Measurements from ENCODE around the gene MLC1.

The MLC1 gene

DNA sequence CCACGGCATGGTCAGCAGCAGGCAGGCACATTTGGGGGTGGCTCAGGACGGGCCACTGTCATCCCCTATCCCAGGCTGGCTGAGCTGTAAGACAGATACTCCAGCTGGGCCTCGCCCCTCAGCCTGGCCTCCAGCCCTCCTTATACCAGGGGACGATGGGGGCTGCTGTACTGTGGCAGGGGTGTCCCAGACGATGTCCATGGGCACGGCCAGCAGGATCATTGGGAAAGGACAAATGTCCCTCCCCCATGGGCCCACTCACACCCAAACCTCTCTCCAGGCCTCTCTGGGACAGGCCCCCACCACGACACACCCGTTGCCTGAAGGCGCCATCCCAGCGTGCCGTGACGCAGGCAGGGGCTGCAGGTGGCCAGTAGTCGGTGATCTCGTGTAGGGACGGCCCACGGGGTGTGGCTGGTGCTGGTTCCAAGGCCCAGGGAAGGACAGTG, 71.1 kb downstream of the MLC1 start:
- DNase-seq: no peak

- DNase-seq: no peak
Observed at GRCh38 chr22:50012211-50013181, 72.7 kb downstream of the MLC1 start, which contains the start of gene IL17REL. TSS of gene IL17REL (minus strand) at chr22:50012765. CDS start at chr22:50012646, 119 bp downstream.

GRCh38 chr22:50011447-50012210, 73.6 kb downstream of the MLC1 start:
- no peak for DNase-seq

DNA sequence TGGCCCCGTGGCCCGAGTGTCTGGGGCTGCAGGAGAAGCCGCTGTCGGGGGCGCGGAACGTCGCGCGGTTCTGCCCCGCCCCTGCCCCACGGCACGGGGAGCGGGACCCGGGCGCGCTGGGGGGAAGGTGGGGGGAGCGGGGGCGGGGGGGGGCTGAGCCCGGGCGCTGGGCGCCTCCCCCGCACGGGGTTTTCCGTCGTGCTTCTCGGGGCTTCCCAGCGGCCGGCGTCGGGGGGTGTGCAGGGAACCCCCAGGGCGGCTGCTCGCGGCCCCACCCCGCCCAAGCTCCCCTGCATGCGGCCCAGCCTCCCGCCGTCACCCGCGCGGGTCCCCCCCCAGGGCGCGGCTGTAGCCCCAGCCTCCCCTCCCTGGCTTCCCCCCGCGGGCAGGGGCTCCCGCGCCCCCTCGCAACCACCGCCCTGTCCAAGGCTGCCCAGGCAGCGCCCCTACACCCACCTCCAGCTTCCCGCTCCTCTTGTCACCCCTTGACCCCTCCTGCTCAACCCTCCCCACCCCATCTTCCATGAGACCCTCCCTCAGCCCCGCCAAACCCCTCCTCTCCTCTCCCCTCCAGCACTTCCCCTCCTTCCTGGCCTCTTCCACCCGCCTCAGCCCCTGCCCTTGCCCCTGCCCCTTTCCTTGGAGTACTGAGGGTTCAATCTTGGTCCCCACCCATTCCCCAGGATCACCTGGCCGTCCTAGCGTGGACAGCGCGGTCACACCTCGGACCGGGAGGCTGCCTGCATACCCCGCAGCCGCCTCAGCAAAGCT, 74.4 kb downstream of the MLC1 start:
- no peak for DNase-seq

- DNase-seq: no peak
Observed at GRCh38 chr22:50009765-50010675, 75.2 kb downstream of the MLC1 start.
